ENCODE measurements around the gene CCDC197. TPM values are rescaled to one million over a fixed set of nuclear protein-coding genes. Genes with fewer than 3 reads are reported as not detected.

CCDC197 gene
- total RNA-seq, 1 donor from 2014 or later, result 1.2 TPM

DNA sequence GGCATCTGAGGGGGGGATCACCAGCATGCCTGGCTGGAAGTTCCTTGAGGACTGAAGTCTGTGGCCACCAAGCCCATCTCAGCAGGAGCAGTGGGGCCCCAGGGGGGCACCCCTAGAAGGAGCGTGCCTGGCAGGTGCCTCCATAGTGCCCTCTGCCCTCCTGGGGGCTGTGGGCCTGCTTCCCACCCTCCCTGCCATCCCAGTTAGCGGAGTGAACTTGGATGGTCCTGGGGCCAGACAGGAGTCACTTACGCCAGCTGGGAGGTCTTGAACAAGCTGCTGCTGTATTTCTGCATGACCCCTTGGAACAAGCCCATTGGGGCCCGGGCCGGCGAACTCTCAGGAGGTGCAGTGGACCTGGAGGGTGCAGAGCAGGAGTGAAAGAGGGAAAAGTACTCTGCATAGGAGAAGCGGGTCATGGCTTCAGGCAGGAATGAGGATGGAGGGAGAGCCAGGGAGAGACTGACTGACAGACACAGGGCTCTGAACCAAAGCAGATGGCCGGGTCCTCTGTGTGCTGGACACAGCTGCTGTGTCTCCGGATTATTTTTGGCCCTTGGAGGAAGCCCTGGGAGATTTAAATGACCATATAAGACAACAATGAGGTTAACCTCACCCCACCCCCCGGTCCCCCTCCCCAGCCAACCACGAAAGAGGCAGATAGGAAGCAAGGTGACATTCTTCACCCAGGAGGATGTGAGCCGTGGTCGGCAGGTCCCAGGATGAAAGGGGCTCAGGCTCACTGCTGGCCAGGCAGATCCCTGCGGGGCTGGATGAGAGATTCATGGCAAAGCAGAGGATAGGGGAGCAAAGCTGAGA, 40.4 kb upstream of the CCDC197 start:
- no peak for DNase-seq
- Histone ChIP-seq H3K27ac (replicated peaks) (peak overlapping the region; percentile 75), H3K27me3 (ENCODE audit: low read depth) (no peaks in the 10 kb centered on the region), H3K4me1 (peaks cover 99% of the 10 kb centered on the region), H3K36me3 (peaks cover 75% of the 10 kb centered on the region), H3K4me3 (peak overlapping the region; percentile 37), H3K9me3 (replicated peaks) (no peaks in the 10 kb centered on the region)
- TF ChIP-seq, protein P1, sequence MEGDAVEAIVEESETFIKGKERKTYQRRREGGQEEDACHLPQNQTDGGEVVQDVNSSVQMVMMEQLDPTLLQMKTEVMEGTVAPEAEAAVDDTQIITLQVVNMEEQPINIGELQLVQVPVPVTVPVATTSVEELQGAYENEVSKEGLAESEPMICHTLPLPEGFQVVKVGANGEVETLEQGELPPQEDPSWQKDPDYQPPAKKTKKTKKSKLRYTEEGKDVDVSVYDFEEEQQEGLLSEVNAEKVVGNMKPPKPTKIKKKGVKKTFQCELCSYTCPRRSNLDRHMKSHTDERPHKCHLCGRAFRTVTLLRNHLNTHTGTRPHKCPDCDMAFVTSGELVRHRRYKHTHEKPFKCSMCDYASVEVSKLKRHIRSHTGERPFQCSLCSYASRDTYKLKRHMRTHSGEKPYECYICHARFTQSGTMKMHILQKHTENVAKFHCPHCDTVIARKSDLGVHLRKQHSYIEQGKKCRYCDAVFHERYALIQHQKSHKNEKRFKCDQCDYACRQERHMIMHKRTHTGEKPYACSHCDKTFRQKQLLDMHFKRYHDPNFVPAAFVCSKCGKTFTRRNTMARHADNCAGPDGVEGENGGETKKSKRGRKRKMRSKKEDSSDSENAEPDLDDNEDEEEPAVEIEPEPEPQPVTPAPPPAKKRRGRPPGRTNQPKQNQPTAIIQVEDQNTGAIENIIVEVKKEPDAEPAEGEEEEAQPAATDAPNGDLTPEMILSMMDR (IDR thresholded peaks at IDR 0.05; ENCODE audit: borderline replicate concordance), result no peak
- intact Hi-C loops (cut with micrococcal nuclease), result no loop called here

DNA sequence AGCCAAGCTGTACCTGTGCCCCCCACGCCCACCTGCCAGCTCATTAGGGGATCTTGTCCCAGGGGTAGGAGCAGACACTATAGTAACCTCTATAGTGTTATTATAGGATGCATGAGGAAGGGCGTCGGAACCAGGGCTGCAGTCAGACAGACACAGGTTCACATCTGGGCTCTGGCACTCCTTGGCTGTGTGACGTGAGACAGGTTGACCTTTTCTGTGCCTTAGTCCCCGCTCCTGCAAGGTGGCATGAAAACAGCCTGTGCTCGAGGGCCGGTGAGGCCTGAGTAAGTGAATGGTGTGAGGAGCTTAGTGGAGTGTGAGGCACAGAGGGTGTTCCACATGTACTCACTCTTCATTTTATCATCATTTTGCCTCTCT, 39.8 kb upstream of the CCDC197 start:
- Histone ChIP-seq H3K36me3 (peaks cover 71% of the 10 kb centered on the region), H3K9me3 (replicated peaks) (no peaks in the 10 kb centered on the region), H3K4me3 (no peak overlapping the region), H3K4me1 (peaks cover 95% of the 10 kb centered on the region), H3K27me3 (ENCODE audit: low read depth) (no peaks in the 10 kb centered on the region), H3K27ac (replicated peaks) (peak overlapping the region; percentile 75)
- no peak for DNase-seq
- TF ChIP-seq, protein P1 (IDR thresholded peaks at IDR 0.05; ENCODE audit: borderline replicate concordance), result no peak
- intact Hi-C loops (cut with micrococcal nuclease), result no loop called here

DNA sequence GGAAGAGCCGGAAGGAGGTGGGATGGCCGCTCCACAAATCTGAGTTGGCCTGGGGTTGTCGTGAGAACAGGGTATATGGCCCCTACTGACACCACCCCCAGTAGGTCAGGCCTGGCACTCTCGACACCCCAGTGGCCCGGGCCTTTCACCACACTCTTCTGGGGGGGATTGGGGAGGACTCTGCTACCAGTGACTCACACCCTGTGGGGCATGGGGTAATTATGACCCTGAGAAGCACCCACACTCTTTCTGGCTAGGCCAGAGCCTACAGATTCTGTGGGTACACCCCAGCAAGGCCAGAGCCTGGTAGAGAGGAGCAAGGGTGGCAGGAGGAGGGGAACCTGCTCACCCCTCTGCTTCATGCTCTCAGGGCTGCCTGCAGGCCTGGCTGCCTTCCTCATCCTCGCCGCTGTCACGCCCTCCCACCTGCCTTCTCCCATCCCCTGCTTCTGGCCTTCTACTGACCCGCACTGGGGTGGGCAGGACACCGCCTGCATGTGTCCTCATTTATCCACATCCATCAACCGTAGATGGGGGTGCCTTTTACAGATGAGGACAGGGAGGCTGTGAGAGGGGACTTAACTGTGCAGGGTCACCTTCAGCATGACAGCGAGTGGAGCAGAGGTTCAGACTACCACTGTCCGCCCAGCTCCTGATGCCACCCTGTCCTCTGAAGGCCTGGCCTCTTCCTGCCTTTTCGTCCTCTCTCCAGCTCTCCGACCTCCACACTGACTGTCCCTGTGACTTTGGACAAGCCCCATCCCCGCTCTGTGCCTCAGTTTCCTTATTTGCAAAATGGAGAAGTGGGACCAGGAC, 39.1 kb upstream of the CCDC197 start:
- peaks cover 69% of the 10 kb centered on the region for H3K36me3 ChIP-seq
- intact Hi-C loops (cut with micrococcal nuclease), result no loop called here
- TF ChIP-seq, protein P1 (IDR thresholded peaks at IDR 0.05; ENCODE audit: borderline replicate concordance), result no peak
- H3K27me3 ChIP-seq (ENCODE audit: low read depth), result no peaks in the 10 kb centered on the region
- no peak for DNase-seq
- peak overlapping the region; percentile 11 for H3K4me3 ChIP-seq
- peaks cover 95% of the 10 kb centered on the region for H3K4me1 ChIP-seq
- peak overlapping the region; percentile 75 for H3K27ac ChIP-seq (replicated peaks)
- no peaks in the 10 kb centered on the region for H3K9me3 ChIP-seq (replicated peaks)

DNA sequence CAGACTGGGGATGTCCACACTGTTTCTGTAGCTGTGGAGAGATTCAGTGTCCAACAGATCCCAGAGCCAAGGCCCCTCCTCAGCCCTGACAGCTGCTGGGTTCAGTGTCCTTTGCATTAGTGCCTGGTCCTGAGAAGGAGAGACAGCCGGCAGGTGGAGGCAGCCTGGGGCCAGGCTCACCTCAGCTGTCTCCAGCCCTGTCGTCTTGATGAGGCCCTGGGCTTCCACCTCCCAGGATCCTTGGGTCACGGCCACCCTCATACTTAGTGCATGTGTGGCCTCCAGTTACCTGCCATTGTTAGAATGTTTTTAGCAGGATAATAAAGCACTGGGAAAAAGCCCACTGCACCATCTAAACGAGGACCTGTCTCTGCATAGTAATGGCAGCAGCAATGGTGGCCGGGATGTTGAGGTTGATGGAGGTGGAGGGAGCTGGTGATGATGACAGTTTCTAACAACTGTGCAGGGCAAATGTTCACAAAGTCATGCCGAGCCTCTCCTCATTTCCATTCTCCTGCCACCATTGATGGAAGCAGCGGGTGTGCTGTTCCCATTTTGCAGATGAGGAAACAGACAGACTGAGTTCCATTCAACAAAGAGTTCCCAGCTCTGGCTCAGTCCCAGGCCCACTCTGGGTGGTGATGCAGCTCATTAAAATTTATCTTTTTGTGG, 38.4 kb upstream of the CCDC197 start:
- H3K4me3 ChIP-seq, result no peak overlapping the region
- no peak for DNase-seq

More for the DNA sequence above, 38.4 kb upstream of the CCDC197 start:
- intact Hi-C loops (cut with micrococcal nuclease), result no loop called here
- Histone ChIP-seq H3K9me3 (replicated peaks) (no peaks in the 10 kb centered on the region), H3K27me3 (ENCODE audit: low read depth) (no peaks in the 10 kb centered on the region), H3K36me3 (peaks cover 69% of the 10 kb centered on the region), H3K27ac (replicated peaks) (peak overlapping the region; percentile 75), H3K4me1 (peaks cover 96% of the 10 kb centered on the region)
- TF ChIP-seq, protein P1 (IDR thresholded peaks at IDR 0.05; ENCODE audit: borderline replicate concordance), result no peak

All from left ventricle myocardium inferior (tissue), 1 donor.